ENCODE data around the gene CDH4. TPM values are rescaled to one million over a fixed set of nuclear protein-coding genes. Genes with fewer than 3 reads are reported as not detected.

Gene CDH4
- total and polyA plus RNA-seq, 2 of the 13 experiments (the other 11 are each of a cell fraction or from before 2014, with no cell fraction given): not detected

DNA sequence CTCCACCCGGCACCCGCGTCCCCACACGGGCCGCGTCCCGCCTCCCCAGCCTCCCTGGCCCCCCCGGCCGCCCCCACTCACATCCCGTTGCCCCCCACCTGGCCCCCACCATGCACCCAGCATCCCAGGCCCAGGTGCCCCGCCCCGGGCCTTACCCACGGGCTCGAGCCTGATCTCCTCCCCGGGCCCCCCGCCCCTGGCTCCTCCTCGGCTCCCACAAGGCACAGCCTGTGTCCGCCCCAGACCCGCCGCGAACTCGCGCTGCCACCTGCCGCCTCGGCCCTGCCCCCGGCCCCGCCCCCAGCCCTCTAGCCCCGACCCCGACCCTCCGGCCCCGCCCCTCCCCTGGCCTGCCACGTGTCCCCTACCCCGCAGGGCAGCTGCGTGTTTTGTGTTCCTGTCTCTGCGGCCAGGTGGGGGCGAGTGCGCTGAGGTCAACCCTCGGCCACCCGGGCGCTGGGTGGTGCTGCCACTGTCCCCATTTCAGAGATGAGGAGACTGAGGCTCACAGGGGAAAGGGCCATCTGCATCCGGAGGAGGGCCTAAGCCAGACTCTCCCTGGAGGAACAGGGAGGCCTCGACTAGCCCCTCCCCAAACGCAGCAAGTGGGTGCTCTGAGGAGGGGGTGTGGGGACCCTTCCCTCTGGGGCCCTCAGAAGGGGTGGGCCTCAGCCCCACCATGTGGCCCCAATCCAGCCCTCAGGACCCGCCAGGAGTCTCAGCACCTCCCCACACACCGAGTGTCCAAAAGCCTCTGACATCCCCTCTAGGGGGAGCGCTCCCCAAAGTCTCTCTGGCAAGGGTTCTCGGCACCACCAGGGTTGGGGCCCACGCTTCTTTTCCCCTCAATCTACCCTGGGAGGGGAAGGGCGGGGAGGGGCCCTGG lies 713.8 kb downstream of the CDH4 start (continued):
- TF ChIP-seq, protein P1, sequence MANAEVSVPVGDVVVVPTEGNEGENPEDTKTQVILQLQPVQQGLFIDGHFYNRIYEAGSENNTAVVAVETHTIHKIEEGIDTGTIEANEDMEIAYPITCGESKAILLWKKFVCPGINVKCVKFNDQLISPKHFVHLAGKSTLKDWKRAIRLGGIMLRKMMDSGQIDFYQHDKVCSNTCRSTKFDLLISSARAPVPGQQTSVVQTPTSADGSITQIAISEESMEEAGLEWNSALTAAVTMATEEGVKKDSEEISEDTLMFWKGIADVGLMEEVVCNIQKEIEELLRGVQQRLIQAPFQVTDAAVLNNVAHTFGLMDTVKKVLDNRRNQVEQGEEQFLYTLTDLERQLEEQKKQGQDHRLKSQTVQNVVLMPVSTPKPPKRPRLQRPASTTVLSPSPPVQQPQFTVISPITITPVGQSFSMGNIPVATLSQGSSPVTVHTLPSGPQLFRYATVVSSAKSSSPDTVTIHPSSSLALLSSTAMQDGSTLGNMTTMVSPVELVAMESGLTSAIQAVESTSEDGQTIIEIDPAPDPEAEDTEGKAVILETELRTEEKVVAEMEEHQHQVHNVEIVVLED (CRISPR knock-in tag; IDR thresholded peaks at IDR 0.05; ENCODE audit: borderline replicate concordance): no peak
- TF ChIP-seq ZNF333 (CRISPR knock-in tag; IDR thresholded peaks at IDR 0.05; ENCODE audit: borderline replicate concordance) (no peak), ZNF350 (CRISPR knock-in tag; IDR thresholded peaks at IDR 0.05; ENCODE audit: borderline replicate concordance, low read depth) (no peak), ATRX (CRISPR knock-in tag; IDR thresholded peaks at IDR 0.05; ENCODE audit: borderline replicate concordance) (no peak), ZNF777 (CRISPR knock-in tag; IDR thresholded peaks at IDR 0.05) (no peak), PITX1 (CRISPR knock-in tag; IDR thresholded peaks at IDR 0.05) (no peak), MBNL3 (CRISPR knock-in tag; conservative IDR thresholded peaks at IDR 0.05) (no peak), ZNF891 (CRISPR knock-in tag; IDR thresholded peaks at IDR 0.05) (0 out of 2 replicates have a peak, but pooled peaks have one; percentile 15), MAFG (CRISPR knock-in tag; IDR thresholded peaks at IDR 0.05) (no peak), SRSF4 (IDR thresholded peaks at IDR 0.05; ENCODE audit: low read depth, low read length, poor library complexity, severe bottlenecking) (no peak), ZNF747 (CRISPR knock-in tag; IDR thresholded peaks at IDR 0.05; ENCODE audit: borderline replicate concordance) (no peak), TEAD2 (CRISPR knock-in tag; IDR thresholded peaks at IDR 0.05) (no peak), MXI1 (IDR thresholded peaks at IDR 0.05; ENCODE audit: borderline replicate concordance, low read depth, low read length) (peak; percentile 41; the same call in 1 of the 3 replicates), ARNT2 (CRISPR knock-in tag; IDR thresholded peaks at IDR 0.05; ENCODE audit: low read depth) (0 out of 2 replicates have a peak, but pooled peaks have one; percentile 29), FOXC1 (CRISPR knock-in tag; IDR thresholded peaks at IDR 0.05; ENCODE audit: borderline replicate concordance) (no peak), SMAD1 (CRISPR knock-in tag; IDR thresholded peaks at IDR 0.05; ENCODE audit: borderline replicate concordance, low read depth) (no peak)
- TF ChIP-seq, protein P2, sequence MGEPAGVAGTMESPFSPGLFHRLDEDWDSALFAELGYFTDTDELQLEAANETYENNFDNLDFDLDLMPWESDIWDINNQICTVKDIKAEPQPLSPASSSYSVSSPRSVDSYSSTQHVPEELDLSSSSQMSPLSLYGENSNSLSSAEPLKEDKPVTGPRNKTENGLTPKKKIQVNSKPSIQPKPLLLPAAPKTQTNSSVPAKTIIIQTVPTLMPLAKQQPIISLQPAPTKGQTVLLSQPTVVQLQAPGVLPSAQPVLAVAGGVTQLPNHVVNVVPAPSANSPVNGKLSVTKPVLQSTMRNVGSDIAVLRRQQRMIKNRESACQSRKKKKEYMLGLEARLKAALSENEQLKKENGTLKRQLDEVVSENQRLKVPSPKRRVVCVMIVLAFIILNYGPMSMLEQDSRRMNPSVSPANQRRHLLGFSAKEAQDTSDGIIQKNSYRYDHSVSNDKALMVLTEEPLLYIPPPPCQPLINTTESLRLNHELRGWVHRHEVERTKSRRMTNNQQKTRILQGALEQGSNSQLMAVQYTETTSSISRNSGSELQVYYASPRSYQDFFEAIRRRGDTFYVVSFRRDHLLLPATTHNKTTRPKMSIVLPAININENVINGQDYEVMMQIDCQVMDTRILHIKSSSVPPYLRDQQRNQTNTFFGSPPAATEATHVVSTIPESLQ (CRISPR knock-in tag; conservative IDR thresholded peaks at IDR 0.05): no peak
- TF ChIP-seq, protein P3, sequence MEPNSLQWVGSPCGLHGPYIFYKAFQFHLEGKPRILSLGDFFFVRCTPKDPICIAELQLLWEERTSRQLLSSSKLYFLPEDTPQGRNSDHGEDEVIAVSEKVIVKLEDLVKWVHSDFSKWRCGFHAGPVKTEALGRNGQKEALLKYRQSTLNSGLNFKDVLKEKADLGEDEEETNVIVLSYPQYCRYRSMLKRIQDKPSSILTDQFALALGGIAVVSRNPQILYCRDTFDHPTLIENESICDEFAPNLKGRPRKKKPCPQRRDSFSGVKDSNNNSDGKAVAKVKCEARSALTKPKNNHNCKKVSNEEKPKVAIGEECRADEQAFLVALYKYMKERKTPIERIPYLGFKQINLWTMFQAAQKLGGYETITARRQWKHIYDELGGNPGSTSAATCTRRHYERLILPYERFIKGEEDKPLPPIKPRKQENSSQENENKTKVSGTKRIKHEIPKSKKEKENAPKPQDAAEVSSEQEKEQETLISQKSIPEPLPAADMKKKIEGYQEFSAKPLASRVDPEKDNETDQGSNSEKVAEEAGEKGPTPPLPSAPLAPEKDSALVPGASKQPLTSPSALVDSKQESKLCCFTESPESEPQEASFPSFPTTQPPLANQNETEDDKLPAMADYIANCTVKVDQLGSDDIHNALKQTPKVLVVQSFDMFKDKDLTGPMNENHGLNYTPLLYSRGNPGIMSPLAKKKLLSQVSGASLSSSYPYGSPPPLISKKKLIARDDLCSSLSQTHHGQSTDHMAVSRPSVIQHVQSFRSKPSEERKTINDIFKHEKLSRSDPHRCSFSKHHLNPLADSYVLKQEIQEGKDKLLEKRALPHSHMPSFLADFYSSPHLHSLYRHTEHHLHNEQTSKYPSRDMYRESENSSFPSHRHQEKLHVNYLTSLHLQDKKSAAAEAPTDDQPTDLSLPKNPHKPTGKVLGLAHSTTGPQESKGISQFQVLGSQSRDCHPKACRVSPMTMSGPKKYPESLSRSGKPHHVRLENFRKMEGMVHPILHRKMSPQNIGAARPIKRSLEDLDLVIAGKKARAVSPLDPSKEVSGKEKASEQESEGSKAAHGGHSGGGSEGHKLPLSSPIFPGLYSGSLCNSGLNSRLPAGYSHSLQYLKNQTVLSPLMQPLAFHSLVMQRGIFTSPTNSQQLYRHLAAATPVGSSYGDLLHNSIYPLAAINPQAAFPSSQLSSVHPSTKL (CRISPR knock-in tag; IDR thresholded peaks at IDR 0.05): no peak
- TF ChIP-seq, protein P4, sequence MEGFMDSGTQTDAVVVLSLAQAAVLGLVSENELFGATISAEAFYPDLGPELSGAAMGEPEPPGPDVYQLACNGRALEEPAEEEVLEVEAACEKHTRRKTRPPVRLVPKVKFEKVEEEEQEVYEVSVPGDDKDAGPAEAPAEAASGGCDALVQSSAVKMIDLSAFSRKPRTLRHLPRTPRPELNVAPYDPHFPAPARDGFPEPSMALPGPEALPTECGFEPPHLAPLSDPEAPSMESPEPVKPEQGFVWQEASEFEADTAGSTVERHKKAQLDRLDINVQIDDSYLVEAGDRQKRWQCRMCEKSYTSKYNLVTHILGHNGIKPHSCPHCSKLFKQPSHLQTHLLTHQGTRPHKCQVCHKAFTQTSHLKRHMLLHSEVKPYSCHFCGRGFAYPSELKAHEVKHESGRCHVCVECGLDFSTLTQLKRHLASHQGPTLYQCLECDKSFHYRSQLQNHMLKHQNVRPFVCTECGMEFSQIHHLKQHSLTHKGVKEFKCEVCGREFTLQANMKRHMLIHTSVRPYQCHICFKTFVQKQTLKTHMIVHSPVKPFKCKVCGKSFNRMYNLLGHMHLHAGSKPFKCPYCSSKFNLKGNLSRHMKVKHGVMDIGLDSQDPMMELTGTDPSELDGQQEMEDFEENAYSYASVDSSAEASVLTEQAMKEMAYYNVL (CRISPR knock-in tag; IDR thresholded peaks at IDR 0.05; ENCODE audit: borderline replicate concordance): no peak

Measured in HepG2 (cell line).